ENCODE data around the gene UXS1. TPM values are rescaled to one million over a fixed set of nuclear protein-coding genes. Genes with fewer than 3 reads are reported as not detected.

UXS1 gene
- total and polyA plus RNA-seq, 2 donors (not counting 3 experiments of a cell fraction or from before 2014, with no cell fraction given) = 34.2 to 43.2 TPM

DNA sequence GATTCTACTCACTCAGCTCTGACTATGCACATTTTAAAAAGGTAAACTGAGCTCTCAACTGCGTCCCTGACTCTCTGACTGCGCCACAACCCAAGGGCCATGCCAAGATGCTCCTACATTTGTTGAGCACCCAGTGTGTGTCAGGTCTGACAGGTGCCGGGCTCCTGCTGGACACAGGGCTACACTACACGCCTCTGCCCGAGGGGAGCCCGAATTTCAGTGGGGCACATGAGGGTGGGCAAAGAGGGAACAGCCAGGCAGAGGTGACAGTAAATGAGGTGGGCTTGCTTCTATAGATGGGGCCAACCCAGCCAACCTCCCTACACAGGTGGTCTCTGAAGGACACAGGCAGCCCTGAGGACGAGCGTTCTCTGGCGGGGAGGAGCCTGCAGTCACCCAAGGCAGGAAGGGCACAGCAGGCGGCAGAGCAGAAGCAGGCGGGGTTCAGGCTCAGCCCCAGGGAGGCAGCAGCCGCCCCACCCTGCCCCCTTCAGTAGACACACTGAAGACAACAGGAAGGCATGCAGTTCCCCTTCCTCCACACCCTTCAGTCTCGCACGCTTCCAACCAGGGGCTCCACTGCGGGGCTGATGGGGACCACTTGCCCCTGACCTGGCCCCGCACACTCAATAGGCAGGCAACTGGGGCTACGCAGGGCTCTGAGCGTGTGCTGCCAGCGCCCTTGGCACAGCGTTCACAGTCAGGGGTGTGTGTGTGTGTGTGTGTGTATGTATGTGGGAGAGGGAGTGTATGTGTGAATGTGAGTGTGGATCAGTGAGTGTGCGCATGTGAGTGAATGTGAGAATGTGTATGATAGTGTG is 98.4 kb downstream of the UXS1 start:
- TF ChIP-seq JUN (IDR thresholded peaks at IDR 0.05; ENCODE audit: borderline replicate concordance, insufficient read depth, insufficient read length, low read depth) = no peak
- intact Hi-C loops (cut with micrococcal nuclease) (no loop called here), dilution Hi-C loops (cut with MboI; ENCODE audit: extremely low pct_ligation_motif_present, low sequenced_read_pairs) (no loop called here)
- ChIA-PET CTCF (no interaction called here), POLR2A (no interaction called here)
- FAIRE-seq (no peak), DNase-seq (ENCODE audit: low read depth, low spot score) (no peak)
- H3K27ac ChIP-seq (ENCODE audit: insufficient read depth, low read depth, low read length) = no peak overlapping the region
- no peaks in the 10 kb centered on the region for H3K4me1 ChIP-seq (ENCODE audit: control insufficient read depth, extremely low read depth, insufficient read depth, low read length)
- no TSS peak for BruUV-seq (replicated peaks)
- no peaks in the 10 kb centered on the region for H3K9me3 ChIP-seq (replicated peaks; ENCODE audit: control insufficient read depth, insufficient read depth, low read length)
- no peak overlapping the region for H3K4me2 ChIP-seq (ENCODE audit: insufficient read depth, low read length)
- no peak overlapping the region for H3K9ac ChIP-seq (replicated peaks; ENCODE audit: extremely low read depth, insufficient read depth, low read length)
- no peaks in the 10 kb centered on the region for H3K79me2 ChIP-seq (ENCODE audit: control insufficient read depth, insufficient read depth, low read length)
- peaks cover 2 to 3% of the 10 kb centered on the region in 2 experiments for H3K36me3 ChIP-seq (ENCODE audit: control insufficient read depth in 2 of 2, extremely low read depth in 1 of 2, insufficient read depth in 2 of 2, low read length in 2 of 2)
- no peaks in the 10 kb centered on the region for H3K27me3 ChIP-seq (ENCODE audit: control insufficient read depth in 2 of 2, insufficient read depth in 2 of 2, low read length in 2 of 2)
- no peaks in the 10 kb centered on the region for H4K20me1 ChIP-seq (replicated peaks; ENCODE audit: control insufficient read depth, extremely low read depth, insufficient read depth, low read length)
- H2AFZ ChIP-seq (ENCODE audit: low read depth, low read length) = no peak overlapping the region
- no peak overlapping the region for H3K4me3 ChIP-seq (replicated peaks in 1 of 3; ENCODE audit: insufficient read depth in 1 of 3, low read depth in 1 of 3, low read length in 3 of 3)
- no peaks in the 10 kb centered on the region for H3K9me1 ChIP-seq (replicated peaks; ENCODE audit: control insufficient read depth, extremely low read depth, insufficient read depth, low read length)

DNA sequence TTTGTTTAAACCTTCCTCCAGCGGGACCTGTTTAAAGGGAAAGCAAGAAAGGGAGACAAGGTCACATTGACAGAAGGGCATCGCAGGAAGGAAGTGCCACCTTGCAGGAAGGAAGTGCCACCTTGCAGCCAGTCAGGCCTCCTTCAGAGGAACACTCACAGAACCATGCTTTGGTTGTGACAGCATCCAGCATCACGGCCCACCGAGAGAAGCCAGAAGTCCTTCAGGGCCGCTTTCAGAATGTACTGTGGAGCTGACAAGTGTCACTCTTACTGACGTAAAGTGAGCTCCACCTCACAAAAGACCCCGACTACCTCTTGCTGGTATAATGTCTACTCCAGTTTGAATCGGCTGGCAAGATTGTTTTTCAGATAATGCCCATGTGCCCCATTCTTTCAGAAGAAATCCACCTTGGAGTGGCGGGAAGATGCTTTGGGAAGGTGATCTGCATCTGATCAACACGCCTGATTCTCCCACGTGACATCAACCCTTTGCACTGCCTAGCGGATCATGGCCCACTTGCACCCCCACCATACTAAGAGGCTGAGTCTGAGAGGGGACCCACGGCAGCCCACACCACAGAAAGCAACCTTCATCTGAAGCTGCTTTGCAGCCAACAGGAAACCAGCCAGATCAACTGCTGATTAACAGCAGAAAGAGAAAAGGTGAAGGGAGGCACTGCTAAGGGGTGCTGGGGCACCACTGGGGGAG is 99.8 kb downstream of the UXS1 start:
- H3K79me2 ChIP-seq (ENCODE audit: control insufficient read depth, insufficient read depth, low read length) = no peaks in the 10 kb centered on the region
- FAIRE-seq (no peak), DNase-seq (ENCODE audit: low read depth, low spot score) (no peak)
- H3K27ac ChIP-seq (ENCODE audit: insufficient read depth, low read depth, low read length) = no peak overlapping the region
- no peak overlapping the region for H2AFZ ChIP-seq (ENCODE audit: low read depth, low read length)
- H4K20me1 ChIP-seq (replicated peaks; ENCODE audit: control insufficient read depth, extremely low read depth, insufficient read depth, low read length) = no peaks in the 10 kb centered on the region
- H3K9me1 ChIP-seq (replicated peaks; ENCODE audit: control insufficient read depth, extremely low read depth, insufficient read depth, low read length) = no peaks in the 10 kb centered on the region
- POLR2A ChIA-PET = no interaction called here
- no peaks in the 10 kb centered on the region for H3K9me3 ChIP-seq (replicated peaks; ENCODE audit: control insufficient read depth, insufficient read depth, low read length)
- dilution Hi-C loops (cut with MboI; ENCODE audit: extremely low pct_ligation_motif_present, low sequenced_read_pairs) (no loop called here), intact Hi-C loops (cut with micrococcal nuclease) (no loop called here)
- H3K4me1 ChIP-seq (ENCODE audit: control insufficient read depth, extremely low read depth, insufficient read depth, low read length) = no peaks in the 10 kb centered on the region
- no peak overlapping the region for H3K9ac ChIP-seq (replicated peaks; ENCODE audit: extremely low read depth, insufficient read depth, low read length)
- H3K27me3 ChIP-seq (ENCODE audit: control insufficient read depth in 2 of 2, insufficient read depth in 2 of 2, low read length in 2 of 2) = no peaks in the 10 kb centered on the region
- no peak overlapping the region for H3K4me2 ChIP-seq (ENCODE audit: insufficient read depth, low read length)
- CTCF ChIA-PET = no interaction called here
- TF ChIP-seq GATA2 (IDR thresholded peaks at IDR 0.05; ENCODE audit: insufficient read depth, insufficient read length, low read depth, low read length) (no peak), EZH2 (IDR thresholded peaks at IDR 0.05; ENCODE audit: borderline replicate concordance, low read depth, low read length, severe bottlenecking) (no peak), POLR2A (IDR thresholded peaks at IDR 0.05; ENCODE audit: low read depth, low read length) (no peak), FOS (IDR thresholded peaks at IDR 0.05; ENCODE audit: borderline replicate concordance, insufficient read depth, low read length) (no peak), POLR2AphosphoS5 (IDR thresholded peaks at IDR 0.05; ENCODE audit: insufficient read depth, low read depth, low read length) (no peak), MYC (IDR thresholded peaks at IDR 0.05; ENCODE audit: low read depth, low read length) (no peak), JUN (IDR thresholded peaks at IDR 0.05; ENCODE audit: borderline replicate concordance, insufficient read depth, insufficient read length, low read depth) (no peak)
- TF ChIP-seq, protein P1, sequence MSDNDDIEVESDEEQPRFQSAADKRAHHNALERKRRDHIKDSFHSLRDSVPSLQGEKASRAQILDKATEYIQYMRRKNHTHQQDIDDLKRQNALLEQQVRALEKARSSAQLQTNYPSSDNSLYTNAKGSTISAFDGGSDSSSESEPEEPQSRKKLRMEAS (IDR thresholded peaks at IDR 0.05; ENCODE audit: insufficient read depth, insufficient read length) = no peak
- TF ChIP-seq, protein P2, sequence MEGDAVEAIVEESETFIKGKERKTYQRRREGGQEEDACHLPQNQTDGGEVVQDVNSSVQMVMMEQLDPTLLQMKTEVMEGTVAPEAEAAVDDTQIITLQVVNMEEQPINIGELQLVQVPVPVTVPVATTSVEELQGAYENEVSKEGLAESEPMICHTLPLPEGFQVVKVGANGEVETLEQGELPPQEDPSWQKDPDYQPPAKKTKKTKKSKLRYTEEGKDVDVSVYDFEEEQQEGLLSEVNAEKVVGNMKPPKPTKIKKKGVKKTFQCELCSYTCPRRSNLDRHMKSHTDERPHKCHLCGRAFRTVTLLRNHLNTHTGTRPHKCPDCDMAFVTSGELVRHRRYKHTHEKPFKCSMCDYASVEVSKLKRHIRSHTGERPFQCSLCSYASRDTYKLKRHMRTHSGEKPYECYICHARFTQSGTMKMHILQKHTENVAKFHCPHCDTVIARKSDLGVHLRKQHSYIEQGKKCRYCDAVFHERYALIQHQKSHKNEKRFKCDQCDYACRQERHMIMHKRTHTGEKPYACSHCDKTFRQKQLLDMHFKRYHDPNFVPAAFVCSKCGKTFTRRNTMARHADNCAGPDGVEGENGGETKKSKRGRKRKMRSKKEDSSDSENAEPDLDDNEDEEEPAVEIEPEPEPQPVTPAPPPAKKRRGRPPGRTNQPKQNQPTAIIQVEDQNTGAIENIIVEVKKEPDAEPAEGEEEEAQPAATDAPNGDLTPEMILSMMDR (IDR thresholded peaks at IDR 0.05; ENCODE audit: extremely low read depth in 1 of 2, insufficient read depth in 1 of 2, low read depth in 1 of 2, low read length in 2 of 2) = no peak
- BruUV-seq (replicated peaks) = no TSS peak
- H3K36me3 ChIP-seq (ENCODE audit: control insufficient read depth in 2 of 2, extremely low read depth in 1 of 2, insufficient read depth in 2 of 2, low read length in 2 of 2) = peaks cover 0 to 2% of the 10 kb centered on the region in 2 experiments
- no peak overlapping the region for H3K4me3 ChIP-seq (replicated peaks in 1 of 3; ENCODE audit: insufficient read depth in 1 of 3, low read depth in 1 of 3, low read length in 3 of 3)
